Hepatic stellate cell (primary cell): ENCODE measurements around the gene ZNF283.
"Not testable (repeated sequence)": the region's sequence is repeated elsewhere in the genome, so short reads cannot be mapped to it uniquely, and the experiment has no call there.

Source experiments
- DNase-seq: peaks from one replicate; pipeline ENCODE4 v3.0.0; 2011; ENCODE audit warnings: low spot score

ZNF283 gene

DNA sequence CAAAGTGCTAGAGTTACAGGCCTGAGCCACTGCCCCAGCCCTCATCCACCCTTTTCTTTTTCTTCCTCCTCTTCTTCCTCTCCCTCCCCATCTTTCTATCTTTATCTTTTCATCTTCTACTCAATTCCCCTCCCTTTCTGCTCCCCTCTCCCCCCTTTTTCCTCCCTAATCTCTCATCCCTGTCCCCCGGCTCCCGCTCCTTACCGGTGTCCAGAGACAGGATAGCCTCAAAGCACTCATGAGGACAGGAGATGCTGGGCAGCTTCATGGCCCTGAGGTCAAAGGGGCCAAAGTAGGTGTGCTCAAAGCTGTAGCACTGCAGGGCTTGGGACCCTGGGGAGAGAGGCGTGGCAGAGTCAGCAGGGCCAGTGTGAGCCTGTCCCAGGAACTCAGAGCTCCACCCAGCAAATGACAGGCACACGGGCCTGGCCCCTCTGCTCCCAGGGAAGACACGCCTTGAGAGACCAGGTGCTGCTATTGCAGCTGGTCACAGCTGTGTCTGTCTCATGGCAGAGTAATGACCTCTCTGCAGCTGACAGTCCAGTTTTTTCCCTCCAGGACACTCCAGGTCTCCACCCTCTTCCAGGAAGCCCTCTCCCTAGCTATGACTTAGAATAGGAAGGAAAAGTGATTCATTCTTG lies 27.5 kb upstream of the ZNF283 start:
- no peak for DNase-seq

DNA sequence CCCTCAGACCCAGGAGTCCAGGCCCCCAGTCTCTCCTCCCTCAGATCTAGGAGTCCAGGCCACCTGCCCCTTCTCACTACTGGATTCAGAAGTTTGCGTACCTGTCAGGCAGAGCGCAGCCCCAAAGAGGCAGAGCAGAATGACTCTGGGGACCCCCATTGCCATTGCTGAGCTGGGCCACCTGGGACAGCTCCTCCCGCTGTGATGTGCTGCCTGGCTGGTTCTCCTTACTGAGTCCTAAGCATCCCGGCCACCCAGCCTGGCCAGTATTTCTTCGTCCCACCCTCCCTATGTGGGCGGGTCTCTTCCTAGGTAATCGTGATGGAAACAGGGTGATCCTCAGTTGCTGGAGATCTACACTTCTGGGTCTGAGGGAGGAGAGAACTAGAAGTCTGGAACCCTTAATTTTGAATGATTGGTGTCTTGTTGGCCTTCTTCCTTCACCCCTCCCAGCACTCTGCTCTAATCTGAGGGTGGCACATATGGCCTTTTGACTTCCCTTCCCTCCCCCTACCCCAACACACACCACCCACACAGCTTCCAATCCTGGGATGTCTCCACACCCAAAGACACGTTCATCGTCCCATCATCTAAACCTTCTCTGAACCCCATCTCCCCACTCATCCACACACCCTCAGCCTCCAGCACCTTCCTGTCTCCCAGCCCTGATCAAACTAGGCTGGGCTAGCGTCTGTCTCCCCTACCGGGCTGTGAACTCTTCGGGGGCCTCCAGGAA lies 24.7 kb upstream of the ZNF283 start, which contains the start of gene LYPD5:
Gene LYPD5, minus strand, starts transcription at position 232 of the 736 bp plus-strand sequence. Its CDS starts 67 bp downstream, at position 165.
- no peak for DNase-seq

DNA sequence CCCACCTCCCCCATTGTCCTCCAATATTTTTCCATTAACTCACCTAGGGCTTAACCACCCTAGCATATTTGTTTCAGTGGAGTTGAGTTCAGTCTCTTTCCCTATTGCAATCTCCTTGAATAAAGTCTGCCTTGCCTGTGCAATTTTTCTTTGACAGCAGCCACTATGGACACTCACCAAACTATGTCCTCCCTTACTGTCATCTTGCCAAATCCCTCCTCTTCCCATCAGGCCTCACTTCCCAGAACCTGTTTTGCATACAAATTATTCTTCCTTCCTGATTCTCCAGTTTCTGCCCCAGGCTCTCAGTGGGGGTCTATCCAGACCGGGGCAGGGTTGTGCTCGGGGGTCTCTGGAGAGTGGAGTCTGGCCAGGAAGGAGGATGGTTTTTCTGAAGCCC lies 22.7 kb upstream of the ZNF283 start:
- DNase-seq: no peak

DNA sequence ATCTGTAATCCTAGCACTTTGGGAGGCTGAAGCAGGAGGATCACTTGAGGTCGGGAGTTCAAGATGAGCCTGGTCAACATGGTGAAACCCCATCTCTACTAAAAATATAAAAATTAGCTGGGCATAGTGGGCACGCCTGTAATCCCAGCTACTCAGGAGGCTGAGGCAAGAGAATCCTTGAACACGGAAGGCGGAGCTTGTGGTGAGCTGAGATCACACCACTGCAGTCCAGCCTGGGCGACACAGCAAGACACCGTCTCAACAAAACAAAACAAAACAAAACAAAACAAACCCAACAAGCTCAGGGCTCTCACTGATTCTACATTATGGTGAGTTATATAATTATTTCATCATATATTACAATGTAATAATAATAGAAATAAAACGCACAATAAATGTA lies 20.7 kb upstream of the ZNF283 start:
- DNase-seq: not testable (repeated sequence)

DNA sequence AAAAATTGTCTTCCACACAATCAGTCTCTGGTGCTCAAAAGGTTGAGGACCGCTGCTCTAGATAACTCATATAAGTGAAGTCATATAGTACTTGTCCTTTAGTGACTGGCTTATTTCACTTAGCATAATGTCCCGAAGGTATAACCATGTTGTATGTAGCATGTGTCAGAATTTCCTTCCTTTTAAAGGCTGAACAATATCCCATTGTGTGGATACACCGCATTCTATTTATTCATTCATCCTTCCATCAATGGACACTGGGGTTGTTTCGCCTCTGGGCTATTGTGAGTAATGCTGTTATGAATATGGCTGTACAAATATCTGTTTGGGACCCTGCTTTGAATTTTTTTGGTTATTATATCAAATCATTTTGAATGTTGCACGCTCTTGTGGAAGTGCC lies 20.3 kb upstream of the ZNF283 start:
- no peak for DNase-seq

DNA sequence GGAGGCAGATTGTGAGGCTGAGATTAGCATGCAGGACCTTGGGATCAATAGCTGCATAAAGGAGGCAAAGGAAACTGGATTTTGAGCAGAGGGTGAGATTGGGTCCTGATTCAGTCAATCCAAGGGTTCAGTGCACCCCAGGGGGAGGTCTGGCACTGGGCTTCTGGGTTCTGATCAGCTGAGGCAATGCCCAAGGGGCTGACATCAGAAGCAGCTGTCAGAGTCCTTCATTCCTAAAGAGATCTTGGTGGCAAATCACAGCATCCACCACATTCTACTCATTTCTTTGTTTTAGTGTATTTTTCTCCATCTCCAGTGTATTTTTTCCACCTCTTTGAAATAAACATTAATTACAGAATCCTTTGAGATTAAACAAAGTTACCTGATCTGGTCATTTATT lies 19.5 kb upstream of the ZNF283 start:
- DNase-seq: no peak

DNA sequence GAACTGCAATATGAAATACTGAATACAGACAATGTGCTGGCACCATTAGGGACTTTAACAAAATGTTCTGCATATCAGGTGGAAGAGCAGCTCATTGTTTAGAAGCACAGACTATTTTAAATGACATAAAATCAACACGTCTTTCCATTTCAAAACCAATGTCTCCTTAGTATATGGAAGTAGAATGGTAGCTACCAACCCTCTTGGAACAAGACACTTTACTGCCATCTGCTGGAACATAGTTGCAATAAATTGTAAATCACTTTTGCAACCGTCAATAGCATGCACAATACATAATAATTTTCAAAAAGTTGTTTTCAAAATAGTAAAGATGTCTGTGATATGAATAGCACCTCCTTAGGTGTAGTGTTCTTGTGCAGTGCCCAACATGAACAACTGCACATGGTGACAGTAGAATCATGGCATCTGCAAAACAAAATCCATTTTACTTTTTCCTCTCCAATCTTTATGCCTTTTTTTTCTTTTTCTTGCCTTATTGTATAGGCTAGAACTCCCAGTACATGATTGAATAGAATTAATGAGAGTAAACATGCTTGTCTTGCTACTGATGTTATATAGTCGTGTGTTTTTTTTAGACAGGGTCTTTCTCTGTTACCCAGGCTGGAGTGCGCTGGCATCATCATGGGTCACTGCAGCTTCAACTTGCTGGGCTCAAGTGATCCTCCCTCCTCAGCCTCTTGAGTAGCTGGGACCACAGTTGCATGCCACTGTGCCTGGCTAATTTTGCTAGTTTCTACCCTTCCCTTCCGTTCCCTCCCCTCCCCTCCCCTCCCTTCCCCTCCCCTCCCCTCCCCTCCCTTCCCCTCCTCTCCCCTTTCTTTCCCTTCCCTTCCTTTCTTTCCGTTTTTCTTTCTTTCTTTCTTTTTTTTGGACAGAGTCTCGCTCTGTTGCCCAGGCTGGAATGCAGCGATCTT lies 17.1 kb upstream of the ZNF283 start:
- DNase-seq: peak; percentile 31

DNA sequence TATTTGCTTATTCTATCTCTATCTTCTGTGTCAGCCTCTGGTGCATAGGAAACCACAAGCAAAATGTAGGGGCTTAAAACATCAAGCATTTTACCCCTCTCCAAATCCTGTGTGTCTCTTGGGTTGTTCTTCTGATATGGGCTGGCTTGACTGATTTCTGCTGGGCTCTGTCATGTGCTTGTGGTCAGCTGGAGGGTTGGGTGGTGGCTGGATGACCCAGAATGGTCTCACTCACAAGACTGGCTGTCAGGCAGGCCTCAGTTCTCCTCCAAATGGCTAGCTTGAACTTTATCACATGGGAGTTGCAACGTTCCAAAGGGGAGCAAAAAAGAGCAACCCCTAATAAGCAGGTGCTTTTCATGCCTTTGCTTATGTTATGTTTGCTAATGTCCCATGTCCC lies 15.3 kb upstream of the ZNF283 start:
- no peak for DNase-seq

DNA sequence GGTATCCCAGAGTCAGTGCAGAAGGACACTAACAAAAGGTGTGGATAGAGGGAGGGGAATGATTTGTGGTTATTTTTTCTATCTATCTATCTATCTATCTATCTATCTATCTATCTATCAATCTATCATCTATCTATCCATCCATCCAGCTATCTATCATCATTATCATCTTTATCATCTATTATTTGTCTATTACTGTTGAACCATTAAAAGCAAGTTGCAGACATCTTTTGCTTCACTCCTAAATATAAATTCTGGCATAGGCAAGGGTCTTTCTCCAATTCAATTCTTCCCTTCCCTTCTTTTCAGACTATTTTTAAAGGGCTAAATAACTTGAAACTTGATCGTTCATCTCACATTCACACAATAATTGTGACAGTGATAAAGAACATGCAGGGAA lies 14.9 kb upstream of the ZNF283 start:
- no peak for DNase-seq

DNA sequence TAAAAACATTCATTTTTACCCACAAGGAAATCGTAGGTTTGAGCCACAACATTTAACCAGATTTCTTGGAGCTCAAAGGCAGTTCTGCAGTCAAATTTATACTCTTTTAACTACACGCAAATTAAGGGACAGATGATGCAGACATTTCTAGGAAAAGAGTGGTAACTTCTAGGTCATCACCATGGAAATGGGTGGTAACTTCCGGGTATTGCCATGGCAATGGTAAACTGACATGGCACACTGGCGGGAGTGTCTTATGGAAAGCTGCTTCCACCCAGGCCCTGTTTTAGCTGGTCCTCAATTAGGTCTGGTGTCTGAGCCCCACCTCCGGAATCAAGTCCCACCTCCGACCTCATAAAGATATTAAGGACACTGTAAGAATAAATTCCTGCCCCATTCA lies 14.4 kb upstream of the ZNF283 start:
- DNase-seq: no peak

DNA sequence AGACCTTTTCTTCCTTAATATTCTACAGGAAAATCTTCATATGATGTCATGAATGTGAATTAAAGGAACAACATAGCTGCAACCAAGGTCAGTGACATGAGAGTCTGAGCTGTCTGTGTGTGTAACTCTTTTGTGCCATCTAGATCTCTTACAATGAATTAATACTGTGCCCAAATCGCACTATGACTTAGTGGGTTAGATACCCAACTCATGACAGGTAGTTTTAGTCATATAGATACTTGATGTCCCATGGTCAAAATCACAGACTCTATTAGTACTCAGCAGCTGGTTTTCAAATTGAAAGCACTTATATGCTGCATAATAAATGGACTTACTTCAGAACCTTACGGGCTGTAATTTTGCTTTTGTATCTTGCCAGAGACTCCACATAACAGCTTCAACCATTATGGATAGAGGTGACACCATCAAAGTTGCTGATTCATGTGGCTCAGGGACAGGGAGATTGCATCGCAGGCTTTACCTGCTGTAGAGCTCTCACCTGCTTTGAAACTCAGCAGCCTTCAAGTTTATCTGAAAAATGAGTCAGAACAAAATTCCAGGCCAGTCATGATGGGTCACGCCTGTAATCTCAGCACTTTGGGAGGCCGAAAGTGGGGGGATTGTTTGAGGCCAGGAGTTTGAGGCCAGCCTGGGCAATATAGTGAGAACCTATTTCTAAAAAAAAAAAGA lies 12.3 kb upstream of the ZNF283 start:
- no peak for DNase-seq

DNA sequence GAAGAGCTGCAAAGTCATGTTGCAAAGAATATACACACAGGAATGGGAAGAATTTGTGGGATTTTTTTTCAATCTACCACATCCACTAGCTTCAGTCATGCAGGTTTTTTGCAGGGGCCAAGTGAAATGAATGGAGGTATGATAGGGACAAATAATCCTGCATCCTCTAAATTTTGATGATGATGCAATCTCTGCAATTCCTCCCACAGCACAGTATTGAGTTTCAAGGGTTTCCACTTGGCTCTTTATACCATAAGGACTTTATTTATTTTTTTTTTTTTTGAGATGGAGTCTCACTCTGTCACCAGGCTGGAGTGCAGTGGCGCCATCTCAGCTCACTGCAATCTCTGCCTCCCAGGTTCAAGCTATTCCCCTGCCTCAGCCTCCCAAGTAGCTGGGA lies 9.7 kb upstream of the ZNF283 start:
- not testable (repeated sequence) for DNase-seq

DNA sequence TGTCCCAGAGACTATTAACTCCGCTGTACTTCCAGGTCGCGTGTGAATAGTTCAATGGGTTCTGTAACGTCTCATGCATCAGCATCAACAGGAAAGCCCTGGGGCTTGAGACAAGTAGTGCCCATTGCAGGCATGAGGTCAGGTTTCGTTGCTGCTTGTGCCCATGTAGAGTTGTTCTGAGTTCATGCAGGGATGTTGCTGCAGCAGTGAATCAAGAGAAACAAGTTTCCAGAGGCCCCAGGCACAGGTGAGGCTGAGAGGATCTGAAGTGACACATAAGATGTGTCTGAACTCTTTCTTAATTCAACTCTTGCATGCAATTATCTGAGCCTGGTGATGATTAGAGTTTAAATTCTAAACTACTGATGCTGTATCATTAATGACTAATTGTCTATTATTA lies 8.6 kb upstream of the ZNF283 start:
- DNase-seq: no peak

DNA sequence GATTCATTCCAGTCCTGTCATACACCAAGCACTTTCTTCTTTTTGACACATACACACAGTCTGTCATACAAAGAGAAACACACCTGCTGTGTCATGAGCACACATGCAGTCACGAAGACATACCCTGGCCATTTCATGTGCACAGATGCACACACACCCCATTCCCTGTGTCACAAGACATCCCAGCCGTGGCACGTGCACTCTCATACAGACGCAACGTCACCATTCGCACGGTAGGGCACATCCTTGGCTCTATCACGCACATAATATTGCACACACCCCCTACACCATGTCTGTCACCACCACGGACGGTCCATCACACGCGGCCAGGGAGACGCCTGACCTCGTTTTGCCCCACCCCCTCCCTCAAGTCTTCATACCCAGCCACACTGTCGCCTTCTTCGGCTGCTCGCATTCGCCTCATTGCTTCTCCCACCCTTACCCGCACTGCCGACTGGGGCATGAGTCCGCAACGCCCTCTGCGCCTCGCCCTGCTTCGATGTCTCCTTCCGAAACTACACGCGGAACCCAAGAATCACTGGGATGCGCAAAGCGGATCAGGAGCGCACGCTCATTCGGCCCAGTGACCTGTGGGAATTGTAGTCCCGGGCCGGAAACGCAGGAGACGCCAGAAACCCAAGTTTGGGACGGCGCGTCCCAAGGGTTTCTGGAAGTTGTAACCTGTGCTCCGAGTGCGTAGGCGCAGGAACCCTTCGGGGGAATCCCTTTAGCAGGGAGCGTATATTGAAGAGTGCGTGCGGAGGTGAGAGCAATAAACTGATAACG lies 6.8 kb upstream of the ZNF283 start:
- DNase-seq: peak; percentile 67

DNA sequence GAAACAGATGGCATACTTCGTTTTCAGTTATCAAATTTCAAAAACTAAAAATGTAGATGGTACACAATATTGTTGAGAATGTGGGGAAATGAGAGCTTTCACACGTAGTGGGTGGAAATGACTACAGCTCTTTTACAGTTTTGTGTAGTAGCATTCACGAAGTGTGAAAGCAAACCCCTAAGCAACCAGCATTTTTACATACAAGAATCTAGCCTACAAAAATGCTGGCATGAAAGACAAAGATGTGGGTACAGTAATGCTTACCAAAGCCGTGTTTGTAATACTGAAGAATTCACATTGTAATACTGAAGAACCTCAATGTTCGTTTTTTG lies 6.3 kb upstream of the ZNF283 start:
- DNase-seq: no peak

DNA sequence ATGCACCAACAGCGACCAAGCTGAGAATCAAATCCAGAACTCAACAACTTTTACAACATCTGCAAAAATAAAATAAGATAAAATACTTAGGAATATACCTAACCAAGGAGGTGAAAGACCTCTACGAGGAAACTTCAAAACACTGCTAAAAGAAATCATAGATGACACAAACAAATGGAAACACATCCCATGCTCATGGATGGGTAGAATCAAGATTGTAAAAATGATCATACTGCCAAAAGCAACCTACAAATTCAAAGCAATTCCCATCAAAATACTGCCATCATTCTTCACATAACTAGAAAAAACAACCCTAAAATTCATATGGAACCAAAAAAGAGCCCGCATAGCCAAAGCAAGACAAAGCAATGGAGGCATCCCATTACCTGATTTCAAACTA lies 3.3 kb upstream of the ZNF283 start:
- DNase-seq: not testable (repeated sequence)

DNA sequence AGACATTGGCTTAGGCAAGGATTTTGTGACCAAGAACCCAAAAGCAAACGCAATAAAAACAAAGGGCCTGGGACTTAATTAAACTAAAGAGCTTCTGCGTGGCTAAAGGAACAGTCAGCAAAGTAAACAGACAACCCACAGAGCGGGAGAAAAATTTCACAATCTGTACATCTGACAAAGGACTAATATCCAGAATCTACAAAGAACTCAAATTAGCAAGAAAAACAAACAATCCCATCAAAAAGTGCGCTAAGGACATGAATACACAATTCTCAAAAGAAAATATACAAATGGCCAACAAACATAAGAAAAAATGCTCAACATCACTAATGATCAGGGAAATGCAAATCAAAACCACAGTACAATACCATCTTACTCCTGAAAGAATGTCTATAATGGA lies 2.5 kb upstream of the ZNF283 start:
- DNase-seq: not testable (repeated sequence)

DNA sequence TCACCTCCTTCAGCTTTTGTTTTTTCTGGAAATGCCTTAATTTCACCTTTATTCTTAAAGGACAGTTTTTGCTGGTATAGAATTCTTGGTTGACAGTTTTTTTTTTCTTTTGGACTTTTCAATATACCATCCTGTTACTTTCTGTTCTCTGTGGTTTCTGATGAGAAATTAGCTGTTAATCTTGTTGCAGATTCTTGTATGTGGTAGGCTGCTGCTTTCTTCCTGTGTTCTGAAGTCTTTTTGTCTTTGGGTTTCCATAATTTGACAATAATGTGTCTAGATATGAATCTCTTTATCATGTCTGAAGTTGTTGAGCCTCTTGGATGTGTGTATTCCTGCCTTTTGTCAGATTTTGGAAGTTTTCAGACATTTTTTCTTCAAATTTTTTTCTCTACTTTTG lies 12.0 kb downstream of the ZNF283 start:
- no peak for DNase-seq

DNA sequence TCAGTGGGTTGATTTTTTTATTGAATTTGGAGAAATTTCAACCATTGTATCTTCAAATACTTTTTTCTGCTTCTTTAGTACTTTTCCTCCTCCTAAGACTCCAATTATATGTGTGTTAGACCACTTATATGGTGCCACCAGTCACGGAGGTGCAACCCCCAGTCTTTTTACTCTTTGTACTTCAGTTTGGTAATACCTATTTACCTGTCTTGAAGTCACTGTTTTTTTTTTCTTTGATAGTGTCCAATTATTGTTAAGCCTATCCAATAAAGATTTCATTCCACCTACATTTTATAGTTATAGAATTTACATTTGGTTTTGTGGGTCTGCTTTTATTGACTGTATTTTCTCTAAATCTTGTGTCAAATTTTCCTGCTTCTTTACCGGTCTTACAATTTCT lies 14.9 kb downstream of the ZNF283 start:
- no peak for DNase-seq

DNA sequence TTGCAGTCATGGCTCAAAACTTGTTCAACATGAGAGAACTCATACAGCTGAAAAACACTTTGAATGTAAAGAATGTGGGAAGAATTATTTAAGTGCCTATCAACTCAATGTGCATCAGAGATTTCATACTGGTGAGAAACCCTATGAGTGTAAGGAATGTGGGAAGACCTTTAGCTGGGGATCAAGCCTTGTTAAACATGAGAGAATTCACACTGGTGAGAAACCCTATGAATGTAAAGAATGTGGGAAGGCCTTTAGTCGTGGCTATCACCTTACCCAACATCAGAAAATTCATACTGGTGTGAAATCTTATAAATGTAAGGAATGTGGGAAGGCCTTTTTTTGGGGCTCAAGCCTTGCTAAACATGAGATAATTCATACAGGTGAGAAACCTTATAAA lies 20.1 kb downstream of the ZNF283 start:
- no peak for DNase-seq

DNA sequence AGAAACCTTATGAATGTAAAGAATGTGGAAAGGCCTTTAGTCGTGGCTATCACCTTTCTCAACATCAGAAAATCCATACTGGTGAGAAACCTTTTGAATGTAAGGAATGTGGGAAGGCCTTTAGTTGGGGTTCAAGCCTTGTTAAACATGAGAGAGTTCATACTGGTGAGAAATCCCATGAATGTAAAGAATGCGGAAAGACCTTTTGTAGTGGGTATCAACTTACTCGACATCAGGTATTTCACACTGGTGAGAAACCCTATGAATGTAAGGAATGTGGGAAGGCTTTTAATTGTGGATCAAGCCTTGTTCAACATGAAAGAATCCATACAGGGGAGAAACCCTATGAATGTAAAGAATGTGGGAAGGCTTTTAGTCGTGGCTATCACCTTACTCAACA lies 20.8 kb downstream of the ZNF283 start:
- no peak for DNase-seq

DNA sequence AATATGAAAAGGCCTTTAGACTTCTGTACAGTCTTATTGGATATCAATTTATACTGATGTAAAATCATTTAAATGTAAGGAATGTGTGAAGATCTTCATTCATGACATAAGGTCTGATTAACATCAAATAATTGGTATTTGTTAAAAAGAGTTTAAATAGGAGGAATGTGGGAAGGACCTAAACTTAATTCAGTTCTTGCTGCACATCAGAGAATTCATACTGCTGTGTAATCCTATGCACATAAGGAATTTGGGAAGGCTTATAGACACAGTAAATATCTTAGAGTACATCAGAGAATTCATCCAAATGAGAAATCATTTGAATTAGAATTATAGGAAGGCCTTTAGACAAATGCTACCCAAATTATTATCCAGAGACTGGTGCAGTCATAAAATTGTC lies 21.7 kb downstream of the ZNF283 start:
- no peak for DNase-seq
